WTC11 (cell line): ENCODE data around the gene CA10. TPM values are rescaled to one million over a fixed set of nuclear protein-coding genes. Genes with fewer than 3 reads are reported as not detected.

ENCODE experiments used
- ATAC-seq: fragments of 200-7000 bp; cut with Tn5 transposase; 2 replicates; pipeline ENCODE4 v1.10.0; 2021; ENCODE audit warnings: mild to moderate bottlenecking, moderate library complexity
- CTCF ChIA-PET: fragments of 300-600 bp; sonication (Branson Sonifier 250); formaldehyde crosslinking; loops from one replicate; lab custom pipeline; 2021; ENCODE audit warnings: antibody characterized with exemption; lab: Charles Lee
- POLR2A ChIA-PET: fragments of 350-600 bp; sonication (Branson Sonifier 250); formaldehyde crosslinking; loops from one replicate; lab custom pipeline; 2021; ENCODE audit warnings: antibody characterized with exemption; lab: Charles Lee
- DNase-seq: peaks from one replicate; pipeline ENCODE4 v3.0.0; 2021; ENCODE audit warnings: low spot score
- H3K27ac Mint-ChIP-seq: 2 replicates; pipeline ENCODE4 v1.8.0; 2021; ENCODE audit warnings: mixed read lengths
- H3K27me3 Mint-ChIP-seq: 2 replicates; pipeline ENCODE4 v1.8.0; 2021; ENCODE audit warnings: low read depth, mild to moderate bottlenecking, moderate library complexity, mixed read lengths
- H3K36me3 Mint-ChIP-seq: 2 replicates; pipeline ENCODE4 v1.8.0; 2021; ENCODE audit warnings: mixed read lengths
- H3K4me1 Mint-ChIP-seq: 2 replicates; pipeline ENCODE4 v1.8.0; 2022; ENCODE audit warnings: mixed read lengths
- H3K4me3 Mint-ChIP-seq: 2 replicates; pipeline ENCODE4 v1.8.0; 2021; ENCODE audit warnings: mild to moderate bottlenecking, moderate library complexity, mixed read lengths
- H3K9me3 Mint-ChIP-seq: 2 replicates; pipeline ENCODE4 v1.8.0; 2021; ENCODE audit warnings: mixed read lengths
- AFF4 ChIP-seq: sonication (generic); formaldehyde crosslinking; IDR thresholded peaks from 2 replicates; pipeline ENCODE4 v1.8.1; 2023; ENCODE audit warnings: mild to moderate bottlenecking, missing genetic modification reagents, borderline replicate concordance
- ATF1 ChIP-seq: sonication (generic); formaldehyde crosslinking; IDR thresholded peaks from 2 replicates; pipeline ENCODE4 v1.8.1; 2023; ENCODE audit warnings: mild to moderate bottlenecking, moderate library complexity, missing genetic modification reagents
- CBFB ChIP-seq: sonication (generic); formaldehyde crosslinking; IDR thresholded peaks from 2 replicates; pipeline ENCODE4 v1.8.1; 2022; ENCODE audit warnings: mild to moderate bottlenecking, low read depth, missing genetic modification reagents
- CREB1 ChIP-seq: sonication (generic); formaldehyde crosslinking; IDR thresholded peaks from 2 replicates; pipeline ENCODE4 v1.8.0; 2023; ENCODE audit warnings: mild to moderate bottlenecking, missing genetic modification reagents
- FOXK1 ChIP-seq: sonication (generic); formaldehyde crosslinking; IDR thresholded peaks from 2 replicates; pipeline ENCODE4 v1.8.0; 2022; ENCODE audit warnings: mild to moderate bottlenecking, moderate library complexity, missing genetic modification reagents
- FOXP1 ChIP-seq: sonication (generic); formaldehyde crosslinking; IDR thresholded peaks from 2 replicates; pipeline ENCODE4 v1.8.0; 2022; ENCODE audit warnings: missing genetic modification reagents, mild to moderate bottlenecking, moderate library complexity, borderline replicate concordance
- HMGXB4 ChIP-seq: sonication (generic); formaldehyde crosslinking; IDR thresholded peaks from 2 replicates; pipeline ENCODE4 v1.8.1; 2023; ENCODE audit warnings: mild to moderate bottlenecking, moderate library complexity, missing genetic modification reagents
- MXD4 ChIP-seq: fragments of 250-450 bp; sonication (Bioruptor Pico); IDR thresholded peaks from 2 replicates; pipeline ENCODE4 v1.8.0; 2021; ENCODE audit warnings: mild to moderate bottlenecking, moderate library complexity, borderline replicate concordance
- NFYB ChIP-seq: sonication (generic); formaldehyde crosslinking; conservative IDR thresholded peaks from 2 replicates; pipeline ENCODE4 v1.8.0; 2022; ENCODE audit warnings: low read depth, missing genetic modification reagents
- SMAD4 ChIP-seq: sonication (generic); formaldehyde crosslinking; IDR thresholded peaks from 2 replicates; pipeline ENCODE4 v1.8.0; 2022; ENCODE audit warnings: mild to moderate bottlenecking, missing genetic modification reagents
- SOX15 ChIP-seq: fragments of 250-450 bp; sonication (Bioruptor Pico); IDR thresholded peaks from 2 replicates; pipeline ENCODE4 v1.9.0; 2021; ENCODE audit warnings: mild to moderate bottlenecking
- SP1 ChIP-seq: sonication (generic); formaldehyde crosslinking; conservative IDR thresholded peaks from 2 replicates; pipeline ENCODE4 v1.8.1; 2022; ENCODE audit warnings: missing genetic modification reagents
- TCF7 ChIP-seq: sonication (generic); formaldehyde crosslinking; IDR thresholded peaks from 2 replicates; pipeline ENCODE4 v1.8.0; 2022; ENCODE audit warnings: mild to moderate bottlenecking, low read depth, missing genetic modification reagents, moderate library complexity
- TEAD1 ChIP-seq: sonication (generic); formaldehyde crosslinking; IDR thresholded peaks from 2 replicates; pipeline ENCODE4 v1.8.0; 2022; ENCODE audit warnings: mild to moderate bottlenecking, missing genetic modification reagents
- USF2 ChIP-seq: sonication (generic); formaldehyde crosslinking; IDR thresholded peaks from 2 replicates; pipeline ENCODE4 v1.8.1; 2023; ENCODE audit warnings: mild to moderate bottlenecking, missing genetic modification reagents, moderate library complexity
- ZNF219 ChIP-seq: sonication (generic); formaldehyde crosslinking; IDR thresholded peaks from 2 replicates; pipeline ENCODE4 v1.8.0; 2023; ENCODE audit warnings: missing genetic modification reagents, mild to moderate bottlenecking, borderline replicate concordance
- total RNA-seq: library from RNA; stranded (reverse); gene quantifications from 3 replicates; pipeline ENCODE4 v1.2.3, GENCODE V29; 2021
- TF ChIP-seq, protein P1 (sequence below): sonication (generic); formaldehyde crosslinking; IDR thresholded peaks from 2 replicates; pipeline ENCODE4 v1.8.1; 2022; ENCODE audit warnings: low read depth, mild to moderate bottlenecking, moderate library complexity, missing genetic modification reagents, borderline replicate concordance
- TF ChIP-seq, protein P2 (sequence below): sonication (generic); formaldehyde crosslinking; IDR thresholded peaks from 2 replicates; pipeline ENCODE4 v1.8.1; 2023; ENCODE audit warnings: mild to moderate bottlenecking, missing genetic modification reagents
- TF ChIP-seq, protein P3 (sequence below): fragments of 250-450 bp; sonication (Bioruptor Pico); IDR thresholded peaks from 2 replicates; pipeline ENCODE4 v1.9.0; 2021; ENCODE audit warnings: mild to moderate bottlenecking, borderline replicate concordance
- TF ChIP-seq, protein P4 (sequence below): sonication (generic); formaldehyde crosslinking; IDR thresholded peaks from 2 replicates; pipeline ENCODE4 v1.8.0; 2022; ENCODE audit warnings: mild to moderate bottlenecking, missing genetic modification reagents

Gene CA10
- total RNA-seq, 1 experiment from 2014 or later = 0.90 TPM

- TF ChIP-seq CBFB (no peak), SMAD4 (no peak), ATF1 (CRISPR knock-in tag) (no peak)
- TF ChIP-seq, protein P1, sequence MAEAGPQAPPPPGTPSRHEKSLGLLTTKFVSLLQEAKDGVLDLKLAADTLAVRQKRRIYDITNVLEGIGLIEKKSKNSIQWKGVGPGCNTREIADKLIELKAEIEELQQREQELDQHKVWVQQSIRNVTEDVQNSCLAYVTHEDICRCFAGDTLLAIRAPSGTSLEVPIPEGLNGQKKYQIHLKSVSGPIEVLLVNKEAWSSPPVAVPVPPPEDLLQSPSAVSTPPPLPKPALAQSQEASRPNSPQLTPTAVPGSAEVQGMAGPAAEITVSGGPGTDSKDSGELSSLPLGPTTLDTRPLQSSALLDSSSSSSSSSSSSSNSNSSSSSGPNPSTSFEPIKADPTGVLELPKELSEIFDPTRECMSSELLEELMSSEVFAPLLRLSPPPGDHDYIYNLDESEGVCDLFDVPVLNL (CRISPR knock-in tag) = no peak
Observed at GRCh38 chr17:51670899-51671298, 487.6 kb downstream of the CA10 start (continued).

DNA sequence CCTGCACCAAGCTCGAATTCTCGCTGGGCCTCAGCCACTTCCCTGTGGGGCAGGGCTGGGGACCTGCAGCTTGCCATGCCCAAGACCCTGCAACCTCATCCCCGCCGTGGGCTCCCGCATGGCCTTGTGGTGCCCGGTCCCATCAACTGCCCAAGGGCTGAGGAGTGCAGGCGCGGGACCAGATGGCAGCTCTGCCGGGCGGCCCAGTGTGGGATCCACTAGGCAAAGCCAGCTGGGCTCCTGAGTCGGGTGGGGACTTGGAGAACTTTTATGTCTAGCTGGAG lies 489.6 kb downstream of the CA10 start:
- H3K36me3 Mint-ChIP-seq = peaks cover 40% of the 10 kb centered on the region
- POLR2A ChIA-PET = interaction anchor here (0.6 kb wide), 1 partner anchor 1682 kb away, joined by 11 read pairs; no protein-coding TSS in a partner anchor
- peaks cover 71% of the 10 kb centered on the region for H3K9me3 Mint-ChIP-seq
- H3K4me1 Mint-ChIP-seq = no peaks in the 10 kb centered on the region
- ATAC-seq (no peak), DNase-seq (no peak)
- H3K4me3 Mint-ChIP-seq = no peak overlapping the region
- no peak overlapping the region for H3K27ac Mint-ChIP-seq
- no peak for TF ChIP-seq CREB1 (CRISPR knock-in tag)
- TF ChIP-seq, protein P1 (CRISPR knock-in tag) = no peak
- TF ChIP-seq TCF7 (CRISPR knock-in tag) = no peak
- no peak for TF ChIP-seq FOXP1 (CRISPR knock-in tag)
- no peak for TF ChIP-seq SP1
- TF ChIP-seq, protein P2, sequence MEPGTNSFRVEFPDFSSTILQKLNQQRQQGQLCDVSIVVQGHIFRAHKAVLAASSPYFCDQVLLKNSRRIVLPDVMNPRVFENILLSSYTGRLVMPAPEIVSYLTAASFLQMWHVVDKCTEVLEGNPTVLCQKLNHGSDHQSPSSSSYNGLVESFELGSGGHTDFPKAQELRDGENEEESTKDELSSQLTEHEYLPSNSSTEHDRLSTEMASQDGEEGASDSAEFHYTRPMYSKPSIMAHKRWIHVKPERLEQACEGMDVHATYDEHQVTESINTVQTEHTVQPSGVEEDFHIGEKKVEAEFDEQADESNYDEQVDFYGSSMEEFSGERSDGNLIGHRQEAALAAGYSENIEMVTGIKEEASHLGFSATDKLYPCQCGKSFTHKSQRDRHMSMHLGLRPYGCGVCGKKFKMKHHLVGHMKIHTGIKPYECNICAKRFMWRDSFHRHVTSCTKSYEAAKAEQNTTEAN = no peak
- TF ChIP-seq, protein P3, sequence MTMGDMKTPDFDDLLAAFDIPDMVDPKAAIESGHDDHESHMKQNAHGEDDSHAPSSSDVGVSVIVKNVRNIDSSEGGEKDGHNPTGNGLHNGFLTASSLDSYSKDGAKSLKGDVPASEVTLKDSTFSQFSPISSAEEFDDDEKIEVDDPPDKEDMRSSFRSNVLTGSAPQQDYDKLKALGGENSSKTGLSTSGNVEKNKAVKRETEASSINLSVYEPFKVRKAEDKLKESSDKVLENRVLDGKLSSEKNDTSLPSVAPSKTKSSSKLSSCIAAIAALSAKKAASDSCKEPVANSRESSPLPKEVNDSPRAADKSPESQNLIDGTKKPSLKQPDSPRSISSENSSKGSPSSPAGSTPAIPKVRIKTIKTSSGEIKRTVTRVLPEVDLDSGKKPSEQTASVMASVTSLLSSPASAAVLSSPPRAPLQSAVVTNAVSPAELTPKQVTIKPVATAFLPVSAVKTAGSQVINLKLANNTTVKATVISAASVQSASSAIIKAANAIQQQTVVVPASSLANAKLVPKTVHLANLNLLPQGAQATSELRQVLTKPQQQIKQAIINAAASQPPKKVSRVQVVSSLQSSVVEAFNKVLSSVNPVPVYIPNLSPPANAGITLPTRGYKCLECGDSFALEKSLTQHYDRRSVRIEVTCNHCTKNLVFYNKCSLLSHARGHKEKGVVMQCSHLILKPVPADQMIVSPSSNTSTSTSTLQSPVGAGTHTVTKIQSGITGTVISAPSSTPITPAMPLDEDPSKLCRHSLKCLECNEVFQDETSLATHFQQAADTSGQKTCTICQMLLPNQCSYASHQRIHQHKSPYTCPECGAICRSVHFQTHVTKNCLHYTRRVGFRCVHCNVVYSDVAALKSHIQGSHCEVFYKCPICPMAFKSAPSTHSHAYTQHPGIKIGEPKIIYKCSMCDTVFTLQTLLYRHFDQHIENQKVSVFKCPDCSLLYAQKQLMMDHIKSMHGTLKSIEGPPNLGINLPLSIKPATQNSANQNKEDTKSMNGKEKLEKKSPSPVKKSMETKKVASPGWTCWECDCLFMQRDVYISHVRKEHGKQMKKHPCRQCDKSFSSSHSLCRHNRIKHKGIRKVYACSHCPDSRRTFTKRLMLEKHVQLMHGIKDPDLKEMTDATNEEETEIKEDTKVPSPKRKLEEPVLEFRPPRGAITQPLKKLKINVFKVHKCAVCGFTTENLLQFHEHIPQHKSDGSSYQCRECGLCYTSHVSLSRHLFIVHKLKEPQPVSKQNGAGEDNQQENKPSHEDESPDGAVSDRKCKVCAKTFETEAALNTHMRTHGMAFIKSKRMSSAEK (CRISPR knock-in tag) = no peak
- TF ChIP-seq USF2 (CRISPR knock-in tag) = no peak
- no peak for TF ChIP-seq ZNF219
- TF ChIP-seq, protein P4, sequence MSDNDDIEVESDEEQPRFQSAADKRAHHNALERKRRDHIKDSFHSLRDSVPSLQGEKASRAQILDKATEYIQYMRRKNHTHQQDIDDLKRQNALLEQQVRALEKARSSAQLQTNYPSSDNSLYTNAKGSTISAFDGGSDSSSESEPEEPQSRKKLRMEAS (CRISPR knock-in tag) = no peak
- TF ChIP-seq HMGXB4 (CRISPR knock-in tag) = no peak
- no peak for TF ChIP-seq TEAD1 (CRISPR knock-in tag)
- TF ChIP-seq AFF4 (CRISPR knock-in tag) = no peak
- no peak for TF ChIP-seq SOX15 (CRISPR knock-in tag)
- TF ChIP-seq NFYB (CRISPR knock-in tag) = no peak
- TF ChIP-seq MXD4 (CRISPR knock-in tag) = no peak
- TF ChIP-seq FOXK1 (CRISPR knock-in tag) = no peak
- CTCF ChIA-PET = no interaction called here
- peaks cover 12% of the 10 kb centered on the region for H3K27me3 Mint-ChIP-seq
